Mucosa of rectum (tissue), 2 donors: Measurements from ENCODE around the gene SLC25A19.
A peak's percentile ranks its signal among the peaks of the same experiment; 100 is the strongest.
"Not testable (repeated sequence)": the region's sequence is repeated elsewhere in the genome, so short reads cannot be mapped to it uniquely, and the experiment has no call there.

Experiments
- H3K27ac ChIP-seq, 2 donors: one replicate each; pipeline ENCODE4 v1.7.0; 2013; ENCODE audit warnings: inconsistent platforms in 2 of 2, low read depth in 2 of 2, low read length in 2 of 2
- H3K27me3 ChIP-seq, 2 donors: one replicate each; pipeline ENCODE4 v1.7.0; 2013; ENCODE audit warnings: low read length in 2 of 2; ENCODE audit not compliant: control insufficient read depth in 2 of 2, insufficient read depth in 2 of 2
- H3K36me3 ChIP-seq, 2 donors: one replicate each; pipeline ENCODE4 v1.7.0; 2013; ENCODE audit warnings: low read length in 2 of 2; ENCODE audit not compliant: control insufficient read depth in 2 of 2, insufficient read depth in 2 of 2
- H3K4me1 ChIP-seq, 2 donors: one replicate each; pipeline ENCODE4 v1.7.0; 2013; ENCODE audit warnings: low read length in 2 of 2, mild to moderate bottlenecking in 1 of 2; ENCODE audit not compliant: control insufficient read depth in 2 of 2, insufficient read depth in 2 of 2
- H3K4me3 ChIP-seq, 2 donors: one replicate each; pipeline ENCODE4 v1.7.0; 2013; ENCODE audit warnings: low read length in 2 of 2
- H3K9ac ChIP-seq, 2 donors: one replicate each; pipeline ENCODE4 v1.7.0; 2013; ENCODE audit warnings: low read length in 2 of 2, low read depth in 1 of 2, mild to moderate bottlenecking in 1 of 2
- H3K9me3 ChIP-seq, 2 donors: one replicate each; pipeline ENCODE4 v1.7.0; 2013; ENCODE audit warnings: low read length in 2 of 2; ENCODE audit not compliant: control insufficient read depth in 2 of 2
- donor health status: healthy.
- donor health status: Normal muscosa, but diverticular disease.

SLC25A19 gene

GRCh38 chr17:75287221-75287620 is 2.0 kb downstream of the SLC25A19 start:
- Histone ChIP-seq H3K4me1 (peaks cover 8% of the 10 kb centered on the region in 2 donors), H3K9ac (no peak overlapping the region), H3K36me3 (peaks cover 16% of the 10 kb centered on the region in 2 donors), H3K9me3 (no peaks in the 10 kb centered on the region), H3K4me3 (no peak overlapping the region), H3K27me3 (no peaks in the 10 kb centered on the region), H3K27ac (no peak overlapping the region)

- no peaks in the 10 kb centered on the region for H3K27me3 ChIP-seq
- no peak overlapping the region for H3K9ac ChIP-seq
- H3K27ac ChIP-seq, result no peak overlapping the region
- H3K9me3 ChIP-seq, result no peaks in the 10 kb centered on the region
- peaks cover 5 to 8% of the 10 kb centered on the region in 2 donors for H3K4me1 ChIP-seq
- no peak overlapping the region for H3K4me3 ChIP-seq
- peaks cover 21 to 22% of the 10 kb centered on the region in 2 donors for H3K36me3 ChIP-seq
Measured at GRCh38 chr17:75285123-75285522, 4.1 kb downstream of the SLC25A19 start.

- H3K36me3 ChIP-seq, result peaks cover 12 to 17% of the 10 kb centered on the region in 2 donors
- H3K9me3 ChIP-seq, H3K4me1 ChIP-seq: not testable (repeated sequence)
Measured at GRCh38 chr17:75280189-75280588, 9.0 kb downstream of the SLC25A19 start.

GRCh38 chr17:75277664-75278071 is 11.6 kb downstream of the SLC25A19 start:
- no peak overlapping the region for H3K9ac ChIP-seq
- no peaks in the 10 kb centered on the region for H3K27me3 ChIP-seq
- H3K27ac ChIP-seq, result no peak overlapping the region
- no peak overlapping the region for H3K4me3 ChIP-seq
- no peaks in the 10 kb centered on the region for H3K4me1 ChIP-seq
- H3K9me3 ChIP-seq, result no peaks in the 10 kb centered on the region
- H3K36me3 ChIP-seq, result peaks cover 14 to 17% of the 10 kb centered on the region in 2 donors

More at GRCh38 chr17:75280189-75280588, 9.0 kb downstream of the SLC25A19 start:
- H3K27me3 ChIP-seq, H3K27ac ChIP-seq, H3K4me3 ChIP-seq, H3K9ac ChIP-seq: not testable (repeated sequence)

- H3K9ac ChIP-seq, result no peak overlapping the region
- no peak overlapping the region for H3K4me3 ChIP-seq
- no peak overlapping the region for H3K27ac ChIP-seq
- peaks cover 7 to 14% of the 10 kb centered on the region in 2 donors for H3K36me3 ChIP-seq
- no peaks in the 10 kb centered on the region for H3K9me3 ChIP-seq
- H3K4me1 ChIP-seq, result peaks cover 17 to 18% of the 10 kb centered on the region in 2 donors
- H3K27me3 ChIP-seq, result no peaks in the 10 kb centered on the region
Measured at GRCh38 chr17:75273977-75274708, 15.1 kb downstream of the SLC25A19 start.

- no peaks in the 10 kb centered on the region for H3K9me3 ChIP-seq
- peaks cover 4 to 14% of the 10 kb centered on the region in 2 donors for H3K36me3 ChIP-seq
- H3K4me1 ChIP-seq, result peaks cover 20 to 21% of the 10 kb centered on the region in 2 donors
- H3K9ac ChIP-seq, result no peak overlapping the region
- no peak overlapping the region for H3K4me3 ChIP-seq
- no peaks in the 10 kb centered on the region for H3K27me3 ChIP-seq
- H3K27ac ChIP-seq, result no peak overlapping the region
Measured at GRCh38 chr17:75272848-75273184, 16.4 kb downstream of the SLC25A19 start.

GRCh38 chr17:75271955-75272847 is 17.0 kb downstream of the SLC25A19 start:
- Histone ChIP-seq H3K27me3 (no peaks in the 10 kb centered on the region), H3K4me3 (peak overlapping the region; percentile 80 to 82)

GRCh38 chr17:75271233-75271954 is 17.8 kb downstream of the SLC25A19 start:
- Histone ChIP-seq H3K36me3 (peaks cover 7 to 19% of the 10 kb centered on the region in 2 donors), H3K9me3 (no peaks in the 10 kb centered on the region), H3K27me3 (no peaks in the 10 kb centered on the region), H3K27ac (peak overlapping the region; percentile 63 to 86), H3K4me3 (peak overlapping the region; percentile 80 to 82), H3K9ac (peak overlapping the region; percentile 68 to 92), H3K4me1 (peaks cover 25 to 27% of the 10 kb centered on the region in 2 donors)

More at GRCh38 chr17:75271955-75272847, 17.0 kb downstream of the SLC25A19 start:
- H3K36me3 ChIP-seq, result peaks cover 2 to 14% of the 10 kb centered on the region in 2 donors
- H3K9me3 ChIP-seq, result no peaks in the 10 kb centered on the region
- peak overlapping the region; percentile 68 to 92 for H3K9ac ChIP-seq
- H3K27ac ChIP-seq, result peak overlapping the region in 1 of 2 donors; percentile 86
- H3K4me1 ChIP-seq, result peaks cover 25 to 27% of the 10 kb centered on the region in 2 donors

GRCh38 chr17:75270966-75271232 is 18.3 kb downstream of the SLC25A19 start, which contains the start of gene MIF4GD:
MIF4GD (minus strand) TSS chr17:75271231; CDS start chr17:75270195, 1,036 bp downstream.
- Histone ChIP-seq H3K27me3 (no peaks in the 10 kb centered on the region), H3K4me3 (peak within 1 kb of the TSS; percentile 80 to 86), H3K27ac (peak within 1 kb of the TSS; percentile 90 to 93), H3K9me3 (no peaks in the 10 kb centered on the region), H3K9ac (peak within 1 kb of the TSS; percentile 92 to 95), H3K4me1 (peaks cover 25 to 27% of the 10 kb centered on the region in 2 donors), H3K36me3 (peaks cover 12 to 24% of the 10 kb centered on the region in 2 donors)
